ENCODE measurements around the gene AMBP.

DNA sequence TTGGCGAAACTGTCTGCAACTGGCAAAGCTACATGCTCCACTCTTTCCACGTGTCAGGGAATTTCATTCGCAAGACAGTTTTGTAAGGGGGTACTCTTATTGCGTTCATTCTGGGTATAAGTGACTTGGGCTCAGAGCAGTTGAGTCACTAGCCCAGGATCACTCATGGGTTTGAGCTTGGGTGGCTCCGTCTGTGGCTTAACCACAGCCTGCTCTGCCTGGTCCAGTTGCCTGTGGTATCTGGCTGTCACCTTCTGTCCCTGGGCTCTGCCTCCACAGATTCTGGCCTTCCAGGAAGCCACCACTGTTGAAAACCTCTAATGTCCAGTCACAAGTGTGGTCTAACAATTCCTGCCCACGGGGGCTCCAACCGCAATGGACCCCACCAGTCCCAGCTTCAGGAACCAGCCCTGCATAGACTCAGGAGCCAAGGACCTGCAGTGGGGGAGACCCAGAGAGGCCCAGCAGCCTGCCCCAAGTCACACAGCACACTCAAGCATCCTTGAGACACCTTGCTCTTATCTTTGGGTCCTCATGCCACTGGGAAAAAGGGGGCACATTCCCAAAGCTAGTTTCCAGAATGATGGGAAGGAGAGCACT, 10.6 kb upstream of the AMBP start:
- TF ChIP-seq, protein P1, sequence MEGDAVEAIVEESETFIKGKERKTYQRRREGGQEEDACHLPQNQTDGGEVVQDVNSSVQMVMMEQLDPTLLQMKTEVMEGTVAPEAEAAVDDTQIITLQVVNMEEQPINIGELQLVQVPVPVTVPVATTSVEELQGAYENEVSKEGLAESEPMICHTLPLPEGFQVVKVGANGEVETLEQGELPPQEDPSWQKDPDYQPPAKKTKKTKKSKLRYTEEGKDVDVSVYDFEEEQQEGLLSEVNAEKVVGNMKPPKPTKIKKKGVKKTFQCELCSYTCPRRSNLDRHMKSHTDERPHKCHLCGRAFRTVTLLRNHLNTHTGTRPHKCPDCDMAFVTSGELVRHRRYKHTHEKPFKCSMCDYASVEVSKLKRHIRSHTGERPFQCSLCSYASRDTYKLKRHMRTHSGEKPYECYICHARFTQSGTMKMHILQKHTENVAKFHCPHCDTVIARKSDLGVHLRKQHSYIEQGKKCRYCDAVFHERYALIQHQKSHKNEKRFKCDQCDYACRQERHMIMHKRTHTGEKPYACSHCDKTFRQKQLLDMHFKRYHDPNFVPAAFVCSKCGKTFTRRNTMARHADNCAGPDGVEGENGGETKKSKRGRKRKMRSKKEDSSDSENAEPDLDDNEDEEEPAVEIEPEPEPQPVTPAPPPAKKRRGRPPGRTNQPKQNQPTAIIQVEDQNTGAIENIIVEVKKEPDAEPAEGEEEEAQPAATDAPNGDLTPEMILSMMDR (tag by site-specific recombination; IDR thresholded peaks at IDR 0.05), result no peak
- TF ChIP-seq, protein P2, sequence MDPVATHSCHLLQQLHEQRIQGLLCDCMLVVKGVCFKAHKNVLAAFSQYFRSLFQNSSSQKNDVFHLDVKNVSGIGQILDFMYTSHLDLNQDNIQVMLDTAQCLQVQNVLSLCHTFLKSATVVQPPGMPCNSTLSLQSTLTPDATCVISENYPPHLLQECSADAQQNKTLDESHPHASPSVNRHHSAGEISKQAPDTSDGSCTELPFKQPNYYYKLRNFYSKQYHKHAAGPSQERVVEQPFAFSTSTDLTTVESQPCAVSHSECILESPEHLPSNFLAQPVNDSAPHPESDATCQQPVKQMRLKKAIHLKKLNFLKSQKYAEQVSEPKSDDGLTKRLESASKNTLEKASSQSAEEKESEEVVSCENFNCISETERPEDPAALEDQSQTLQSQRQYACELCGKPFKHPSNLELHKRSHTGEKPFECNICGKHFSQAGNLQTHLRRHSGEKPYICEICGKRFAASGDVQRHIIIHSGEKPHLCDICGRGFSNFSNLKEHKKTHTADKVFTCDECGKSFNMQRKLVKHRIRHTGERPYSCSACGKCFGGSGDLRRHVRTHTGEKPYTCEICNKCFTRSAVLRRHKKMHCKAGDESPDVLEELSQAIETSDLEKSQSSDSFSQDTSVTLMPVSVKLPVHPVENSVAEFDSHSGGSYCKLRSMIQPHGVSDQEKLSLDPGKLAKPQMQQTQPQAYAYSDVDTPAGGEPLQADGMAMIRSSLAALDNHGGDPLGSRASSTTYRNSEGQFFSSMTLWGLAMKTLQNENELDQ (tag by site-specific recombination; IDR thresholded peaks at IDR 0.05; ENCODE audit: low read depth), result no peak
- TF ChIP-seq ZBTB17 (tag by site-specific recombination; IDR thresholded peaks at IDR 0.05), result no peak
